GM10248 (cell line): ENCODE results near the gene CAMK4.

Experiments
- CTCF ChIA-PET: fragments of 300-600 bp; sonication (Branson Sonifier 250); formaldehyde crosslinking; extraction: SDS; loops from one replicate; lab custom pipeline; 2021; ENCODE audit warnings: antibody characterized with exemption; lab: Yijun Ruan, JAX
- POLR2A ChIA-PET: fragments of 350-650 bp; sonication (Branson Sonifier 250); formaldehyde crosslinking; extraction: SDS; loops from one replicate; lab custom pipeline; 2020; ENCODE audit warnings: antibody characterized with exemption; lab: Yijun Ruan, JAX
- DNase-seq: peaks from one replicate; pipeline ENCODE4 v3.0.0; 2012; ENCODE audit errors: extremely low spot score
- CTCF ChIP-seq: IDR thresholded peaks from 2 replicates; pipeline ENCODE4 v1.5.1; 2012; ENCODE audit warnings: mild to moderate bottlenecking, low read depth; ENCODE audit errors: extremely low read depth, missing control alignments, control extremely low read depth

CAMK4 gene

GRCh38 chr5:111221139-111221538, 3.0 kb upstream of the CAMK4 start:
- no peak for DNase-seq
- ChIA-PET CTCF (interaction anchor here (1.1 to 5.5 kb wide), 8 partner anchors 11 to 58 kb away, joined by 3 to 27 read pairs (median 16); no protein-coding TSS in a partner anchor), POLR2A (no interaction called here)
- no peak for TF ChIP-seq CTCF

GRCh38 chr5:111223101-111223786, 940 bp upstream of the CAMK4 start:
- ChIA-PET CTCF (interaction anchor here (0.8 to 9.6 kb wide), 17 partner anchors 8 to 91 kb away, joined by 3 to 78 read pairs (median 11); no protein-coding TSS in a partner anchor), POLR2A (interaction anchor here (0.8 kb wide), 1 partner anchor 30 kb away, joined by 3 read pairs; no protein-coding TSS in a partner anchor)
- TF ChIP-seq CTCF: no peak
- DNase-seq: no peak

GRCh38 chr5:111224561-111225345, 569 bp downstream of the CAMK4 start:
- DNase-seq: peak; percentile 21
- TF ChIP-seq CTCF: no peak
- ChIA-PET CTCF (interaction anchor here (1.0 to 9.6 kb wide), 12 partner anchors 8 to 287 kb away, joined by 3 to 78 read pairs (median 12); no protein-coding TSS in a partner anchor), POLR2A (no interaction called here)

- POLR2A ChIA-PET: no interaction called here
- TF ChIP-seq CTCF: no peak
- CTCF ChIA-PET: interaction anchor here (1.3 to 9.6 kb wide), 8 partner anchors 12 to 89 kb away, joined by 4 to 78 read pairs (median 6); no protein-coding TSS in a partner anchor
- peak; percentile 40 for DNase-seq
Observed at GRCh38 chr5:111225926-111226325, 1.7 kb downstream of the CAMK4 start.

- no peak for DNase-seq
- ChIA-PET CTCF (interaction anchor here (1.3 to 9.6 kb wide), 6 partner anchors 12 to 89 kb away, joined by 4 to 78 read pairs (median 6); no protein-coding TSS in a partner anchor), POLR2A (interaction anchor here (0.8 kb wide), 1 partner anchor 28 kb away, joined by 3 read pairs; no protein-coding TSS in a partner anchor)
- TF ChIP-seq CTCF: no peak
Observed at GRCh38 chr5:111226556-111226955, 2.4 kb downstream of the CAMK4 start.

- POLR2A ChIA-PET: interaction anchor here (0.8 kb wide), 1 partner anchor 27 kb away, joined by 3 read pairs; no protein-coding TSS in a partner anchor
- no peak for TF ChIP-seq CTCF
- CTCF ChIA-PET: interaction anchor here (1.3 to 9.6 kb wide), 6 partner anchors 11 to 88 kb away, joined by 4 to 78 read pairs (median 6); no protein-coding TSS in a partner anchor
- DNase-seq: no peak
Observed at GRCh38 chr5:111227226-111227782, 3.1 kb downstream of the CAMK4 start.
